ENCODE data around the gene DNAAF3. TPM values are rescaled to one million over a fixed set of nuclear protein-coding genes. Genes with fewer than 3 reads are reported as not detected.
A peak's percentile ranks its signal among the peaks of the same experiment; 100 is the strongest.

Gene DNAAF3
- total RNA-seq, 1 donor = 0.72 TPM

GRCh38 chr19:55160986-55161365 is 5.4 kb downstream of the DNAAF3 start:
- DNase-seq (ENCODE audit: insufficient read length, low spot score, missing footprints) = peak; percentile 58
- no peaks in the 10 kb centered on the region for H4K20me1 ChIP-seq (ENCODE audit: insufficient read depth, low read length)
- no peak overlapping the region for H2AFZ ChIP-seq (ENCODE audit: low read length)
- no peaks in the 10 kb centered on the region for H3K79me2 ChIP-seq (ENCODE audit: insufficient read depth, low read length)
- H3K4me3 ChIP-seq (ENCODE audit: insufficient read depth, low read length) = no peak overlapping the region
- no peak for TF ChIP-seq CTCF (IDR thresholded peaks at IDR 0.05; ENCODE audit: extremely low read depth, low read depth, low read length)
- no peak overlapping the region for H3K4me2 ChIP-seq (ENCODE audit: insufficient read depth, low read length)
- no peaks in the 10 kb centered on the region for H3K36me3 ChIP-seq (ENCODE audit: insufficient read depth, low read length)
- no peak overlapping the region for H3K27ac ChIP-seq (ENCODE audit: low read depth, low read length)
- no peaks in the 10 kb centered on the region for H3K9me3 ChIP-seq (ENCODE audit: low read depth, low read length)
- no peaks in the 10 kb centered on the region for H3K4me1 ChIP-seq (ENCODE audit: insufficient read depth, low read length)
- H3K27me3 ChIP-seq (ENCODE audit: insufficient read depth, low read length) = peaks cover 35% of the 10 kb centered on the region

- Histone ChIP-seq H3K4me3 (ENCODE audit: insufficient read depth, low read length) (no peak overlapping the region), H3K4me1 (ENCODE audit: insufficient read depth, low read length) (no peaks in the 10 kb centered on the region), H3K9me3 (ENCODE audit: low read depth, low read length) (no peaks in the 10 kb centered on the region), H2AFZ (ENCODE audit: low read length) (no peak overlapping the region), H3K79me2 (ENCODE audit: insufficient read depth, low read length) (no peaks in the 10 kb centered on the region), H3K27ac (ENCODE audit: low read depth, low read length) (no peak overlapping the region), H3K36me3 (ENCODE audit: insufficient read depth, low read length) (no peaks in the 10 kb centered on the region), H3K4me2 (ENCODE audit: insufficient read depth, low read length) (no peak overlapping the region), H4K20me1 (ENCODE audit: insufficient read depth, low read length) (no peaks in the 10 kb centered on the region), H3K27me3 (ENCODE audit: insufficient read depth, low read length) (peaks cover 36% of the 10 kb centered on the region)
- TF ChIP-seq CTCF (IDR thresholded peaks at IDR 0.05; ENCODE audit: extremely low read depth, low read depth, low read length) = peak; percentile 80
- DNase-seq (ENCODE audit: insufficient read length, low spot score, missing footprints) = peak; percentile 100
Measured at GRCh38 chr19:55160128-55160985, 6.1 kb downstream of the DNAAF3 start.

- Histone ChIP-seq H3K4me2 (ENCODE audit: insufficient read depth, low read length) (no peak overlapping the region), H2AFZ (ENCODE audit: low read length) (no peak overlapping the region), H3K79me2 (ENCODE audit: insufficient read depth, low read length) (no peaks in the 10 kb centered on the region), H3K36me3 (ENCODE audit: insufficient read depth, low read length) (no peaks in the 10 kb centered on the region), H3K27ac (ENCODE audit: low read depth, low read length) (no peak overlapping the region), H3K4me3 (ENCODE audit: insufficient read depth, low read length) (no peak overlapping the region), H3K9me3 (ENCODE audit: low read depth, low read length) (no peaks in the 10 kb centered on the region), H3K27me3 (ENCODE audit: insufficient read depth, low read length) (peaks cover 36% of the 10 kb centered on the region), H3K4me1 (ENCODE audit: insufficient read depth, low read length) (no peaks in the 10 kb centered on the region), H4K20me1 (ENCODE audit: insufficient read depth, low read length) (no peaks in the 10 kb centered on the region)
- TF ChIP-seq CTCF (IDR thresholded peaks at IDR 0.05; ENCODE audit: extremely low read depth, low read depth, low read length) = no peak
- DNase-seq (ENCODE audit: insufficient read length, low spot score, missing footprints) = peak; percentile 94
Measured at GRCh38 chr19:55158848-55159749, 7.3 kb downstream of the DNAAF3 start.

- H3K36me3 ChIP-seq (ENCODE audit: insufficient read depth, low read length) = no peaks in the 10 kb centered on the region
- H3K79me2 ChIP-seq (ENCODE audit: insufficient read depth, low read length) = no peaks in the 10 kb centered on the region
- peaks cover 36% of the 10 kb centered on the region for H3K27me3 ChIP-seq (ENCODE audit: insufficient read depth, low read length)
- no peak for TF ChIP-seq CTCF (IDR thresholded peaks at IDR 0.05; ENCODE audit: extremely low read depth, low read depth, low read length)
- peak; percentile 81 for DNase-seq (ENCODE audit: insufficient read length, low spot score, missing footprints)
- no peak overlapping the region for H3K4me2 ChIP-seq (ENCODE audit: insufficient read depth, low read length)
- no peaks in the 10 kb centered on the region for H4K20me1 ChIP-seq (ENCODE audit: insufficient read depth, low read length)
- no peak overlapping the region for H3K27ac ChIP-seq (ENCODE audit: low read depth, low read length)
- H3K4me3 ChIP-seq (ENCODE audit: insufficient read depth, low read length) = no peak overlapping the region
- H2AFZ ChIP-seq (ENCODE audit: low read length) = no peak overlapping the region
- H3K9me3 ChIP-seq (ENCODE audit: low read depth, low read length) = no peaks in the 10 kb centered on the region
- H3K4me1 ChIP-seq (ENCODE audit: insufficient read depth, low read length) = no peaks in the 10 kb centered on the region
Measured at GRCh38 chr19:55158423-55158822, 8.0 kb downstream of the DNAAF3 start.
